ENCODE measurements around the gene PPP1R13L. TPM values are rescaled to one million over a fixed set of nuclear protein-coding genes. Genes with fewer than 3 reads are reported as not detected.

The PPP1R13L gene
- total and polyA plus RNA-seq, 12 donors, result 85.2 to 265 (median 166) TPM

DNA sequence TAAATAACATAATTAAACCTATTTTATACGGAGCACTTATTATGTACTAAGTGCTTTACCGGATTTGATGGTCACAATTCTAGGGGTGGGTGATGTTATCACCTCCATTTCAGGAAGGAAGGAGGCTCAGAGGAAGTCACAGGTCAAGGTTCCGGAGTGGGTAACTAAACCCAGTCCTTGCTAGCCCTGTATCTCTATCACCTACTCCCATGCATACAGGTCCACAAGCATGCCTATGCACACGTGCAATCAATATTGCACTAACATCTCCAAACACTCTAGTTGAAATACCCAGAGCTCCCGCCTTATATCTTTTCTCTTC lies 45.1 kb upstream of the PPP1R13L start:
- WGBS, 2 donors, result 37% methylated on average over 5 of the region's 5 CpGs
- peak overlapping the region in 9 of 10 donors; percentile 46 to 74 (median 66) for H3K4me3 ChIP-seq

DNA sequence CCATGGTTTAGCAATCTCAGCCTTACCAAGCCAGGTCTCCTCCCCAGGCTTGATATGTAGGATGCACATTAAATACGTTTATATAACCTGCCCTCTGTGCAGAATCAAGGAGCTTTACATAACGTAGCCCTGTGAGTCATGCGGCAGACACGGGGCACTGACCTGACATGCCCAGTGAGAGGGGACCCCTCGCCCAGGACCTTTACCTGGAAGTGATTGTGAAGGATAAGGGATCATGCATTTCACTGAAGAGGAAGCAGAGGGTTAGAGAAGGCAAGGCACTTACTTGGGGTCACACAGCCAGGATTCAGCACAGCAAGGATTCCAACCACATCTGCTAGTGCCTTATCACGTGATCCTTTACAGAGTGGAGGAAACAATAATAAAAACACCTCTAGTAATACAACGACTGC lies 44.0 kb upstream of the PPP1R13L start:
- Histone ChIP-seq H3K4me1 (peaks cover 7 to 51% (median 31%) of the 10 kb centered on the region in 9 donors), H3K36me3 (no peaks in the 10 kb centered on the region), H3K27ac (peak overlapping the region in 1 of 10 donors; percentile 82), H3K4me3 (no peak overlapping the region), H3K27me3 (no peaks in the 10 kb centered on the region), H3K9me3 (no peaks in the 10 kb centered on the region)
- 74 to 78% methylated on average over 7 of the region's 7 CpGs for WGBS, 2 donors
- TF ChIP-seq, protein P1, sequence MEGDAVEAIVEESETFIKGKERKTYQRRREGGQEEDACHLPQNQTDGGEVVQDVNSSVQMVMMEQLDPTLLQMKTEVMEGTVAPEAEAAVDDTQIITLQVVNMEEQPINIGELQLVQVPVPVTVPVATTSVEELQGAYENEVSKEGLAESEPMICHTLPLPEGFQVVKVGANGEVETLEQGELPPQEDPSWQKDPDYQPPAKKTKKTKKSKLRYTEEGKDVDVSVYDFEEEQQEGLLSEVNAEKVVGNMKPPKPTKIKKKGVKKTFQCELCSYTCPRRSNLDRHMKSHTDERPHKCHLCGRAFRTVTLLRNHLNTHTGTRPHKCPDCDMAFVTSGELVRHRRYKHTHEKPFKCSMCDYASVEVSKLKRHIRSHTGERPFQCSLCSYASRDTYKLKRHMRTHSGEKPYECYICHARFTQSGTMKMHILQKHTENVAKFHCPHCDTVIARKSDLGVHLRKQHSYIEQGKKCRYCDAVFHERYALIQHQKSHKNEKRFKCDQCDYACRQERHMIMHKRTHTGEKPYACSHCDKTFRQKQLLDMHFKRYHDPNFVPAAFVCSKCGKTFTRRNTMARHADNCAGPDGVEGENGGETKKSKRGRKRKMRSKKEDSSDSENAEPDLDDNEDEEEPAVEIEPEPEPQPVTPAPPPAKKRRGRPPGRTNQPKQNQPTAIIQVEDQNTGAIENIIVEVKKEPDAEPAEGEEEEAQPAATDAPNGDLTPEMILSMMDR (IDR thresholded peaks at IDR 0.05), result no peak
- DNase-seq, result no peak
- intact Hi-C loops (cut with DNase I), result loop anchor here in 1 of 10 donors (10.0 kb wide), 1 partner anchor 196 kb away; no protein-coding TSS in a partner anchor
- ATAC-seq, result no peak

More for the DNA sequence above, 45.1 kb upstream of the PPP1R13L start:
- DNase-seq (no peak), ATAC-seq (peak in 2 of 8 donors; percentile 3 to 5)
- TF ChIP-seq, protein P1 (IDR thresholded peaks at IDR 0.05), result no peak
- H3K4me1 ChIP-seq, result peaks cover 7 to 52% (median 26%) of the 10 kb centered on the region in 9 donors
- H3K36me3 ChIP-seq, result no peaks in the 10 kb centered on the region
- H3K9me3 ChIP-seq, result no peaks in the 10 kb centered on the region
- intact Hi-C loops (cut with DNase I), result loop anchor here in 2 of 10 donors (2.0 kb wide), 1 partner anchor 19 kb away; no protein-coding TSS in a partner anchor
- H3K27ac ChIP-seq, result peak overlapping the region in 8 of 10 donors; percentile 50 to 86 (median 82)
- H3K27me3 ChIP-seq, result no peaks in the 10 kb centered on the region

DNA sequence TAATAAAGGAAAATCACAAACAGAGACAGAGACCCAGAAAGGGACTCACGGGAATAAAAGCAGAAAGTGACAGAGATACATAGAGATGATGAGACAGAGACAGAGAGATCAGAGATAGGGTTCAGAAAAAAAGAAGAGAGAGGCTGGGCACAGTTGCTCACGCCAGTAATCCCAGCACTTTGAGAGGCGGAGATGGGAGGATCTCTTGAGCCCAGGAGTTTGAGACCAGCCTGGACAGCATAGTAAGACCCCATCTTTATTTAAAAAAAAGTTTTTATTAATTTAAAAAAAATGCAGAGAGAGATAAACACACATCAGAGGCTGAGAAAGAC lies 43.5 kb upstream of the PPP1R13L start:
- Histone ChIP-seq H3K36me3 (no peaks in the 10 kb centered on the region), H3K9me3 (no peaks in the 10 kb centered on the region), H3K27ac (no peak overlapping the region), H3K4me1 (peaks cover 7 to 52% (median 31%) of the 10 kb centered on the region in 9 donors), H3K27me3 (no peaks in the 10 kb centered on the region), H3K4me3 (no peak overlapping the region)
- no peak for DNase-seq
- no peak for ATAC-seq
- 93 to 96% methylated on average over 3 of the region's 3 CpGs for WGBS, 2 donors
- intact Hi-C loops (cut with DNase I), result loop anchor here in 1 of 10 donors (10.0 kb wide), 1 partner anchor 196 kb away; no protein-coding TSS in a partner anchor
- TF ChIP-seq, protein P1 (IDR thresholded peaks at IDR 0.05), result no peak

DNA sequence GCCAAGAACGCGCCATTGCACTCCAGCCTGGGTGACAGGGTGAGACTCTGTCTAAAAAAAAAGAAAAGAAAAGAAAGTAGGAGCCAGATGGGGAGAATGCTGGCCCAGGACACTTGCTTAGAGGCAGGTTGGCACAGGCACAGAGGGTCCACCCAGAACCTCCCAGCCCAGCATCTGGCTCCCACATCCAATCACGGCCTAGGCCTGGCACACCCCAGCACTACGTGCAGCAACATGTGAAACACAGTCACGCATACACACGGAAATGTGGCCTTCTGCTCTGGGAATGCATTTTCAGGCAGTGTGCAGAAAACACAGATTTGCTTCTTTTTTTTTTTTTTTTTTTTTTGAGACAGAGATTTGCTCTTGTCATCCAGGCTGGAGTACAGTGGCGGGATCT lies 42.1 kb upstream of the PPP1R13L start:
- Histone ChIP-seq H3K4me3 (no peak overlapping the region), H3K27ac (no peak overlapping the region), H3K27me3 (no peaks in the 10 kb centered on the region), H3K36me3 (no peaks in the 10 kb centered on the region), H3K4me1 (peaks cover 7 to 59% (median 42%) of the 10 kb centered on the region in 9 donors), H3K9me3 (no peaks in the 10 kb centered on the region)
- intact Hi-C loops (cut with DNase I), result loop anchor here in 1 of 10 donors (10.0 kb wide), 1 partner anchor 198 kb away; no protein-coding TSS in a partner anchor
- ATAC-seq (no peak), DNase-seq (no peak)
- WGBS, 2 donors, result 78 to 84% methylated on average over 7 of the region's 7 CpGs
- TF ChIP-seq, protein P1 (IDR thresholded peaks at IDR 0.05), result no peak

Measured in heart right ventricle (tissue), 16 donors.